OCI-LY1 (cell line): ENCODE measurements around the gene MAP4.

ENCODE experiments used
- H2AFZ ChIP-seq: fragments of 200-600 bp; sonication (generic), shearing (Covaris generic); 2 replicates; pipeline ENCODE4 v1.6.0; 2014; ENCODE audit warnings: antibody characterized with exemption, mild to moderate bottlenecking, low read length
- H3F3A ChIP-seq: fragments of 200-600 bp; sonication (generic), shearing (Covaris generic); 2 replicates; pipeline ENCODE4 v1.6.0; 2014; ENCODE audit warnings: mild to moderate bottlenecking, antibody characterized with exemption, low read length, moderate library complexity; ENCODE audit not compliant: insufficient read depth
- H3K27ac ChIP-seq: fragments of 200-600 bp; sonication (generic); 2 replicates; pipeline ENCODE4 v1.5.1; 2014; ENCODE audit warnings: low read length, mixed run types, mild to moderate bottlenecking, low read depth; ENCODE audit not compliant: poor library complexity, severe bottlenecking
- H3K27me3 ChIP-seq: fragments of 200-600 bp; sonication (generic); 2 replicates; pipeline ENCODE4 v1.6.0; 2014; ENCODE audit warnings: antibody characterized with exemption, mild to moderate bottlenecking, low read length, moderate library complexity; ENCODE audit not compliant: insufficient read depth
- H3K36me3 ChIP-seq: fragments of 200-600 bp; sonication (generic); 2 replicates; pipeline ENCODE4 v1.6.1; 2014; ENCODE audit warnings: mild to moderate bottlenecking, antibody characterized with exemption, low read length, moderate library complexity, mixed read lengths; ENCODE audit not compliant: insufficient read depth
- H3K4me1 ChIP-seq: fragments of 200-600 bp; sonication (generic); 2 replicates; pipeline ENCODE4 v1.5.1; 2014; ENCODE audit warnings: mild to moderate bottlenecking, low read length, moderate library complexity; ENCODE audit not compliant: insufficient read depth, severe bottlenecking
- H3K4me2 ChIP-seq: fragments of 200-600 bp; sonication (generic), shearing (Covaris generic); 2 replicates; pipeline ENCODE4 v1.6.1; 2014; ENCODE audit warnings: low read length
- H3K4me3 ChIP-seq: fragments of 200-600 bp; sonication (generic); 2 replicates; pipeline ENCODE4 v1.5.1; 2014; ENCODE audit warnings: low read length, low read depth, mild to moderate bottlenecking, mixed read lengths; ENCODE audit not compliant: poor library complexity, severe bottlenecking
- H3K79me2 ChIP-seq: fragments of 200-600 bp; shearing (Covaris generic); 2 replicates; pipeline ENCODE4 v1.6.1; 2016; ENCODE audit warnings: mixed run types, low read length, mixed read lengths; ENCODE audit not compliant: insufficient read depth
- H3K9ac ChIP-seq: fragments of 200-600 bp; sonication (generic), shearing (Covaris generic); 2 replicates; pipeline ENCODE4 v1.6.1; 2014; ENCODE audit warnings: mild to moderate bottlenecking, low read length, mixed read lengths
- H3K9me2 ChIP-seq: fragments of 200-600 bp; sonication (generic), shearing (Covaris generic); 2 replicates; pipeline ENCODE4 v1.6.1; 2014; ENCODE audit warnings: low read depth, mild to moderate bottlenecking, low read length, mixed read lengths
- H3K9me3 ChIP-seq: fragments of 200-600 bp; shearing (Covaris generic); 2 replicates; pipeline ENCODE4 v1.6.1; 2014; ENCODE audit warnings: low read length, mixed read lengths
- H4K20me1 ChIP-seq: fragments of 200-600 bp; sonication (generic), shearing (Covaris generic); 2 replicates; pipeline ENCODE4 v1.6.0; 2016; ENCODE audit warnings: mild to moderate bottlenecking, low read length; ENCODE audit not compliant: insufficient read depth
- EZH2 ChIP-seq: fragments of 200-600 bp; sonication (generic), shearing (Covaris generic); IDR thresholded peaks from 2 replicates; pipeline ENCODE4 v1.8.0; 2017; ENCODE audit warnings: borderline replicate concordance, mixed run types, mild to moderate bottlenecking, antibody characterized with exemption, low read length, moderate library complexity, mixed read lengths
- TF ChIP-seq, protein P1 (sequence below): fragments of 200-600 bp; sonication (generic), shearing (Covaris generic); IDR thresholded peaks from 2 replicates; pipeline ENCODE4 v1.5.1; 2017; ENCODE audit warnings: mild to moderate bottlenecking, antibody characterized with exemption, low read length, moderate library complexity, mixed read lengths

MAP4 gene

DNA sequence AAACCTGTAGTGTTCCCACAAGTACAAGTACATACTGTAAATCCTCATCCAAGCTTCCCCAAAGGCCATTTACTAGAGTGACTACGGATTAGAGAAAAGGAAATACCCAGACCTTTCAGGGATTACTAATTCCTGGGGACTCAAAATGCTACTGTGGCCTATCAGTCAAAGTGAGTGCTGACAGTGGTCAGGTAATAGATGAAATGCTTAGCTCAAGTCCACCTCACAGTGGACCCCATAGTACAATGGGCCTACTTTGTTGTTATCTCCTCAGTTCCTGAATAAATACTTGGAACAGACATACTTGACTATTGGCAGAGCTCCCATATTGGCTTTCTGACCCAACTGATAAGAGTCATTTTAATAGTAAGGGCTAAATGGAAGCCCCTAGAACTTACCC lies 61.6 kb downstream of the MAP4 start:
- no peak overlapping the region for H3K27ac ChIP-seq
- H3K4me2 ChIP-seq: no peak overlapping the region
- peaks cover 9% of the 10 kb centered on the region for H3K4me1 ChIP-seq
- H4K20me1 ChIP-seq: no peaks in the 10 kb centered on the region
- H3K9ac ChIP-seq: no peak overlapping the region
- no peaks in the 10 kb centered on the region for H3K9me2 ChIP-seq
- no peak overlapping the region for H2AFZ ChIP-seq
- TF ChIP-seq EZH2: no peak
- TF ChIP-seq, protein P1, sequence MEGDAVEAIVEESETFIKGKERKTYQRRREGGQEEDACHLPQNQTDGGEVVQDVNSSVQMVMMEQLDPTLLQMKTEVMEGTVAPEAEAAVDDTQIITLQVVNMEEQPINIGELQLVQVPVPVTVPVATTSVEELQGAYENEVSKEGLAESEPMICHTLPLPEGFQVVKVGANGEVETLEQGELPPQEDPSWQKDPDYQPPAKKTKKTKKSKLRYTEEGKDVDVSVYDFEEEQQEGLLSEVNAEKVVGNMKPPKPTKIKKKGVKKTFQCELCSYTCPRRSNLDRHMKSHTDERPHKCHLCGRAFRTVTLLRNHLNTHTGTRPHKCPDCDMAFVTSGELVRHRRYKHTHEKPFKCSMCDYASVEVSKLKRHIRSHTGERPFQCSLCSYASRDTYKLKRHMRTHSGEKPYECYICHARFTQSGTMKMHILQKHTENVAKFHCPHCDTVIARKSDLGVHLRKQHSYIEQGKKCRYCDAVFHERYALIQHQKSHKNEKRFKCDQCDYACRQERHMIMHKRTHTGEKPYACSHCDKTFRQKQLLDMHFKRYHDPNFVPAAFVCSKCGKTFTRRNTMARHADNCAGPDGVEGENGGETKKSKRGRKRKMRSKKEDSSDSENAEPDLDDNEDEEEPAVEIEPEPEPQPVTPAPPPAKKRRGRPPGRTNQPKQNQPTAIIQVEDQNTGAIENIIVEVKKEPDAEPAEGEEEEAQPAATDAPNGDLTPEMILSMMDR: no peak
- H3K36me3 ChIP-seq: no peaks in the 10 kb centered on the region
- no peaks in the 10 kb centered on the region for H3K79me2 ChIP-seq
- H3K9me3 ChIP-seq: no peaks in the 10 kb centered on the region
- no peaks in the 10 kb centered on the region for H3K27me3 ChIP-seq
- H3F3A ChIP-seq: no peaks in the 10 kb centered on the region
- H3K4me3 ChIP-seq: no peak overlapping the region

- no peak overlapping the region for H3K4me2 ChIP-seq
- TF ChIP-seq, protein P1: no peak
- no peak for TF ChIP-seq EZH2
- no peaks in the 10 kb centered on the region for H3K27me3 ChIP-seq
- no peak overlapping the region for H3K4me3 ChIP-seq
- H2AFZ ChIP-seq: no peak overlapping the region
- H3K9me3 ChIP-seq: no peaks in the 10 kb centered on the region
- no peak overlapping the region for H3K27ac ChIP-seq
- H4K20me1 ChIP-seq: no peaks in the 10 kb centered on the region
- H3K9me2 ChIP-seq: no peaks in the 10 kb centered on the region
- H3K4me1 ChIP-seq: peaks cover 9% of the 10 kb centered on the region
- no peaks in the 10 kb centered on the region for H3K79me2 ChIP-seq
- no peaks in the 10 kb centered on the region for H3K36me3 ChIP-seq
- H3K9ac ChIP-seq: no peak overlapping the region
- no peaks in the 10 kb centered on the region for H3F3A ChIP-seq
Observed at GRCh38 chr3:47950453-47951169, 65.6 kb downstream of the MAP4 start.

DNA sequence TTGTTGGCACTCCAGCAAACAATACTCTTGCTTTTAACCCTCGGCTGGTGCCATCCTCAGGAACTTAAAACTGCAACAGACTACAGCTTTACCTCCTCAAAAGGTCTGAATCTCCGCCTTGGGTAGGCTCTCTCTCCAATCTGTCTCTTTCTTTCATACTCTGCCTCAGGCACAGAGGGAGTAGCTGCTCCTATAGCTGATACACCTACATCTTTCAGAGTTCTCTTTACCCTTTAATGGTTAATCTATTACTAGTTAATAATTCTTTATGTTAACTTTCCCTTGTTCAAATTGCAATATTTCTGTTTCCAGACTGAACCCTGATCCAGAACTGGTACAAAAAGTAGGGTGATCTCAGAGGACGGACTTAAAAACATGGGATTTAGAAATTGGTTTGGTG lies 66.2 kb downstream of the MAP4 start:
- peaks cover 9% of the 10 kb centered on the region for H3K4me1 ChIP-seq
- H3K27me3 ChIP-seq: no peaks in the 10 kb centered on the region
- H3K36me3 ChIP-seq: no peaks in the 10 kb centered on the region
- no peak overlapping the region for H3K4me3 ChIP-seq
- no peak overlapping the region for H2AFZ ChIP-seq
- H3K9me2 ChIP-seq: no peaks in the 10 kb centered on the region
- TF ChIP-seq, protein P1: no peak
- TF ChIP-seq EZH2: no peak
- no peak overlapping the region for H3K27ac ChIP-seq
- no peaks in the 10 kb centered on the region for H3F3A ChIP-seq
- H3K9ac ChIP-seq: no peak overlapping the region
- H3K79me2 ChIP-seq: no peaks in the 10 kb centered on the region
- no peak overlapping the region for H3K4me2 ChIP-seq
- H3K9me3 ChIP-seq: no peaks in the 10 kb centered on the region
- no peaks in the 10 kb centered on the region for H4K20me1 ChIP-seq
